Measurements from ENCODE around the gene ACTRT3.

DNA sequence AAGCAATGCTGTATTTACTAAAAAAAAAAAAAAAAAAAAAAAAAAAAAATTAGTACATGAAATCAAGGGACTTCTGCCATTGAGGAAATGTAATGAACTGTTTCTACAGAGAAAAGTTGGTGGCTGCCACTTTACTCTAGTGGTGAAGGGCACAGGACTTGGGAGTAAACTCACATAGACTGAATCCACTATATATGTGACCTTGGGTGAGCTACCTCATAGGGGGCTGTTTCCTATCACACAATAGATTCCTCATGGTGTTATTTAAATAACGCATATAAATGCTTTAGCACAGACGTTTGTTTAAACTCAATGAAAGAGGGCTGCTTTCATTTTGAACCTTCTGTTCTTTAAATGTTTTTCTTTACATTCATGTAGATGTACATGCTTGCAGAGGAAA, 30.3 kb downstream of the ACTRT3 start:
- TF ChIP-seq, protein P1, sequence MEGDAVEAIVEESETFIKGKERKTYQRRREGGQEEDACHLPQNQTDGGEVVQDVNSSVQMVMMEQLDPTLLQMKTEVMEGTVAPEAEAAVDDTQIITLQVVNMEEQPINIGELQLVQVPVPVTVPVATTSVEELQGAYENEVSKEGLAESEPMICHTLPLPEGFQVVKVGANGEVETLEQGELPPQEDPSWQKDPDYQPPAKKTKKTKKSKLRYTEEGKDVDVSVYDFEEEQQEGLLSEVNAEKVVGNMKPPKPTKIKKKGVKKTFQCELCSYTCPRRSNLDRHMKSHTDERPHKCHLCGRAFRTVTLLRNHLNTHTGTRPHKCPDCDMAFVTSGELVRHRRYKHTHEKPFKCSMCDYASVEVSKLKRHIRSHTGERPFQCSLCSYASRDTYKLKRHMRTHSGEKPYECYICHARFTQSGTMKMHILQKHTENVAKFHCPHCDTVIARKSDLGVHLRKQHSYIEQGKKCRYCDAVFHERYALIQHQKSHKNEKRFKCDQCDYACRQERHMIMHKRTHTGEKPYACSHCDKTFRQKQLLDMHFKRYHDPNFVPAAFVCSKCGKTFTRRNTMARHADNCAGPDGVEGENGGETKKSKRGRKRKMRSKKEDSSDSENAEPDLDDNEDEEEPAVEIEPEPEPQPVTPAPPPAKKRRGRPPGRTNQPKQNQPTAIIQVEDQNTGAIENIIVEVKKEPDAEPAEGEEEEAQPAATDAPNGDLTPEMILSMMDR (IDR thresholded peaks at IDR 0.05), result no peak
- no peak for TF ChIP-seq POLR2A (IDR thresholded peaks at IDR 0.05)
